GM12891 (cell line): ENCODE data around the gene WWC2.

Experiments used
- DNase-seq: peaks from one replicate; pipeline ENCODE4 v3.0.0; 2011; ENCODE audit warnings: low spot score; ENCODE audit not compliant: insufficient read length
- FAIRE-seq: peaks from 2 replicates; lab custom pipeline; 2011; peaks lifted over from hg19 to GRCh38; lab: Jason Lieb, UNC
- PAX5 ChIP-seq: IDR thresholded peaks from 2 replicates; pipeline ENCODE4 v1.6.1; 2011; ENCODE audit warnings: low read length, moderate library complexity, mild to moderate bottlenecking; ENCODE audit not compliant: insufficient read depth, severe bottlenecking
- POLR2A ChIP-seq: IDR thresholded peaks from 2 replicates; pipeline ENCODE4 v1.6.1; 2011; ENCODE audit warnings: low read depth, low read length, control low read depth
- POLR2AphosphoS5 ChIP-seq: IDR thresholded peaks from 2 replicates; pipeline ENCODE4 v1.6.1; 2011; ENCODE audit warnings: low read depth, low read length, control low read depth
- POU2F2 ChIP-seq: IDR thresholded peaks from 2 replicates; pipeline ENCODE4 v1.6.1; 2011; ENCODE audit warnings: low read depth, mild to moderate bottlenecking, control low read depth, low read length, moderate library complexity
- SPI1 ChIP-seq: IDR thresholded peaks from 2 replicates; pipeline ENCODE4 v1.6.1; 2011; ENCODE audit warnings: low read depth, low read length, control low read depth
- TAF1 ChIP-seq: IDR thresholded peaks from 2 replicates; pipeline ENCODE4 v1.6.1; 2011; ENCODE audit warnings: low read depth, low read length, control low read depth

Gene WWC2

DNA sequence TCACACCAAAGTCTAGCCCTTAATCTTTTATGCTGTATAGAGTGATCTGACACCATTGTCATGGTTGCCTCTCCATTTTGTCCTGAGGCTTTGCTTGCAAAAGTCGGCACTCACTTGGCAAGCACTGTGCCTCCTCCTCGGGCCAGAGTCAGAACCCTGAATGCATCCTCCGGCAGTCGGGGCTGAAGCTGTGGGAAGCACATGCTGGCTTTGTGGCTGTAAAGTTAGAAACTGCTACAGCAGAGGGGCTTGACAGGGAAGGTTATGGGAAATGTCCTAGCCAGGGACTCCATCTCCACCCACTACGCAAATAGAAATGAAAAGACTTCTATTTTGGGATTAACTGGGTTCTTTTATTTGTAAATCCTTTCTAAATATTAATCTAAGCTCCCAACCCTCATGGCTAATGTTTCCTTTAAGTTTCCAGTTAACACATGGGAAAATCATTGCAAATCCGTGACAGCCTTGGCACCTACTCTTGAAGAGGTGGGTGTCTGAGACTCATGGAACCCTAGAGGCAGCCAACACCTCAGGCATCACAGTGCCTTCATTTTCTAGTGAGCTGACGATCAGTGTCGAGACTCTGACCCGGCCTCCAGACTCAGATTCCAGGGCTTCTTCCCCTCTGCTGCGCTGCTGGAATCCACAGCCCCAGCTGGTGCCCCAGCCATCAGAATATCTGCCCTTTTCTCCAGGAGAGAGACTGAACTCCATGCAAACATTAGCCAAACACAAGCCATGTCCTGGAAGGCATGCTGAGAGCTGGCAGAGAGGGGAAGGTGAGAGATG is 231.1 kb downstream of the WWC2 start:
- DNase-seq (no peak), FAIRE-seq (no peak)
- no peak for TF ChIP-seq POLR2AphosphoS5
- no peak for TF ChIP-seq PAX5
- no peak for TF ChIP-seq SPI1
- TF ChIP-seq POU2F2: no peak
- TF ChIP-seq TAF1: no peak
- TF ChIP-seq POLR2A: no peak

DNA sequence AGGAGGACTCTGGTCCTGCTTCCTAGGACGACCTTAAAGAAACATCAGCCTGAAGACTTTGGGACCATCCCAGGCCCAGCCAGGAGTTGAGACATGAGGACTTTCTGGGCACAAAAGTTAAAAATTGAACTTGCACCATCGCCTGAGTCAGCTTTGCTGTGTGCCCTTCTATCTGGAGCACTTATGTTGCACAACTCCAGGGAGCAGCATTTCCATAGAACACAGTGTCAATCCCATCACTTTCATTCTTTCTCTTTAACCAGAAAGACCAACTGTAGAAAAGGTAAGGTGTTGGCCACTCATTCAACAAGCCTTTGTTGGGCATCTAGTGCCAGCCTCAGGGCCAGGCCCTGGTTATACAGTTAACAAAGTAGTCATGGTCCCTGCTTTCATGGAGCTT is 231.8 kb downstream of the WWC2 start:
- no peak for FAIRE-seq
- no peak for TF ChIP-seq POLR2A
- no peak for TF ChIP-seq POLR2AphosphoS5
- TF ChIP-seq SPI1: no peak
- TF ChIP-seq POU2F2: no peak
- TF ChIP-seq TAF1: no peak
- TF ChIP-seq PAX5: no peak
- DNase-seq: no peak

DNA sequence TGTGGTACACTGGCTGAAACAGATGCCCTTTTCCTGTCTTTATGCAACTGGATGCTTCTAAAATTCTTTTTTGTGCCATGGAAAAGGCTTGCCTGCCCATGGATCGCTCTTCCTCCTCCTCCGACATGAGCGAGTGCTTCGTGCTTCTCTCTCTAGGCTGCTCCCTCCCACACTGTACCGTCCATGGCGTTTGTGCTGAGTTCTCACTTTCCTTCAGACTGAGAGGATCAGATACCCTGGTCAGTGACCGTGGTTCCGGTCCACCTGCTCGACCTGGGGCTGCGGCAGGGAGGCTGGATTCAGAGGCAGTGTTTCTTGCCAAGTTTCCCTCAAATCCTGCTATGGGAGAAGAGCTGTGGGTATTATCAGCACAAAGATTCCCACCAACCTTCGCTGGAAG is 233.4 kb downstream of the WWC2 start:
- DNase-seq: no peak
- TF ChIP-seq POLR2A: no peak
- TF ChIP-seq POLR2AphosphoS5: no peak
- TF ChIP-seq PAX5: no peak
- TF ChIP-seq TAF1: no peak
- no peak for TF ChIP-seq SPI1
- no peak for TF ChIP-seq POU2F2
- no peak for FAIRE-seq

DNA sequence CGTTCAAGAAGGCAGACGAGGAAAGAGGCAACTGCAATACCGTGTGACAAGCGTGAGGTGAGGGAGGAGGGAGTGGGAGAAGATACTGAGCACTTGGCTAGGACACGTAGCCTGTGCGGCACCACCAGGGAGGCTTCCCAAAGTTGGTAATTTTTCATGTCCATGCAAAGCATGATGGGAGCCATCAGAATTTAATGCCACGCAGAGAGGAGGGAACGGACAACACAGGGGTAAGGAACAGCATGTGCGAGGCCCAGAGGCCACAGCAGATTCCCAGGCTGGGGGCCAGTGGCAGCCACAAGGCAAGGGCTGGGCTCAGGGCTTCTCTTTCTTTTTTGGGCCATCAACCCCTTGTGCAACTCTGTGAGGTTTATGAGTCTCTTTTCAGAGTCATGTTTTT is 234.1 kb downstream of the WWC2 start:
- DNase-seq: no peak
- TF ChIP-seq TAF1 (no peak), POU2F2 (no peak), POLR2AphosphoS5 (no peak), SPI1 (no peak), PAX5 (no peak), POLR2A (no peak)
- no peak for FAIRE-seq

DNA sequence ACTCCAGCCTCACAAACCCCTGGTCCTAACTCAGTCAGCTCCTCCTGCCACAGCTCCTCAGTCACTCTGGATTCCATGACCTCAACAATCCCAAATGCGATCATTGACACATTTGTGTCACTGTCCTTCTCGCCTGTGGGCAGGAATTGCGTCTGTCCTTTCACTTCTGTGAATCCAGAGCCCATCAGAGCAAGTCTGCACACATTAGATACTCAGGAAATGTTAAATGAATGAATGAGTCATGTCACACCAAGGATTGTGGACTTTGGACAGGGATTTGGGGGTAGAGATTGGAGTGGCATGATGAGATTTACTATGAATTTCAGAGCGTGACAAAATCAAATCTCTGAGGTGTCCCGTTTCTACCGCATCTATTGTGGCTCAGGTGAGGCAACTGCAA is 234.9 kb downstream of the WWC2 start:
- DNase-seq: no peak
- TF ChIP-seq POU2F2 (no peak), SPI1 (no peak), POLR2AphosphoS5 (no peak), TAF1 (no peak), PAX5 (no peak), POLR2A (no peak)
- no peak for FAIRE-seq

DNA sequence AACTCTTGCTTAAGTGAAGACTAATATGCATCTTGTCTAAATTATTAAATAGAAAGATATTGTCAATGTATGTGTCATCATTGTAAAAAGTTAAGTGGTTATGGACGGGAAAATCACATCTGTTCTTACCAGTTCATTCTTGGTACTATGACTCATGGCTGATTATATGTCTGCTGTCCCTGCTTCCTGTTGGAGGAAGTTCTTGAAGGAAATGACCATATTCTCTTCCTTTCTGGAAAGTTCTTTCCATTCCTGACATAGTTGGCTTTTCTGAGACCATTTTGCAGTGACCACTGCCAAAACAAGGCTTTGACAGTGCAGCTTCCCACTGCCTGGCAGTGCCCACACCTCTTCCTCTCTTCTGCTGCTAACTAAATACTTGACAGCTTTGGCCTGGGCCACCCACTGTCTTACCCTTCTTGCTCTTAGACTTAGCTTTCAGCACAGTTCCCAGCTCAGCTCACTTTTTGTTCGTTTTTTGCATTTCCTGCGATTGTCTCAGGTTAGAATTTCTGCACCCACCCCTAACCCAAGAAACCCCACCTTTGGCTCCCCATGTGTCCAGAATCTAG is 236.4 kb downstream of the WWC2 start:
- DNase-seq: no peak
- no peak for FAIRE-seq
- no peak for TF ChIP-seq TAF1
- no peak for TF ChIP-seq POLR2A
- TF ChIP-seq POU2F2: no peak
- no peak for TF ChIP-seq POLR2AphosphoS5
- no peak for TF ChIP-seq SPI1
- no peak for TF ChIP-seq PAX5

DNA sequence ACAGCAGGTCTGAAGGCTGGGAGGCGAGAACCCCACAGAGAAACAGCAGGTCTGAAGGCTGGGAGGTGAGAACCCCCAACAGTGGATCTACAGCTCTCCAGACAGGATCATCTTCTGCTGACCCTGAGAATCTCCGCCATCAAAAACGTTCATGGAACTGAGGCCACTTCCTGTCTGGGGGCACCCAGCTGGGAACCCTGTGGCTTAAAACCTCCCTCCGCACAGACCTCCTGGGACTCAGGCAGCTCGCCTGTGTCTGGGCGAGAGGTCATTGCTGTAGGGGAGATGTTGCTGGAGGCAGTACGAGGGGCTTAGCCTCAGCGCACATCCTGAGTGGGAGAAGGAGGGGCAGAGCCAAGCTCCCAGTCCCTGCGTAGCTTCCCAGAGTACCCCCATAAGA is 238.3 kb downstream of the WWC2 start:
- TF ChIP-seq POLR2A: no peak
- no peak for TF ChIP-seq PAX5
- TF ChIP-seq POLR2AphosphoS5: no peak
- no peak for TF ChIP-seq TAF1
- TF ChIP-seq SPI1: no peak
- TF ChIP-seq POU2F2: no peak
- DNase-seq (no peak), FAIRE-seq (no peak)

DNA sequence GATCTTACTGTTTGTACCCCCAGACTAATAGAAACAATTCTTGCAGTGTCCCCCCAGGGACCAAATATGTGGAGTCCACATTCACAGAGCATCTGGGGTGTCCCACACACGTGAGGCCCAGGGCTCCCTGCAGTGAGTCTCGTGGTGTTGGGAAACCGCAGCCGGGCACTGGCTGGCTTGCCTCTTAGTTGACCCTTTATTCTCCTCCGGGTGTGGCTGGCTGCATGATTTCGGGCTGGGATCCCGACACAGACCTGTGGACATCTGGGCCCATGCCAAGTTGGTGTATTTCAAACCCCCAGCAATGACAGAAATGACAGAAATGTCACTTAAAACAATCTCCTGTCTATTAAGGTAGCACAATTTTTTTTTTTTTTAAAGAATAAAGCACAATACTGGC is 238.8 kb downstream of the WWC2 start:
- TF ChIP-seq SPI1 (no peak), POLR2A (no peak), POU2F2 (no peak), TAF1 (no peak), POLR2AphosphoS5 (no peak), PAX5 (no peak)
- DNase-seq: no peak
- no peak for FAIRE-seq

DNA sequence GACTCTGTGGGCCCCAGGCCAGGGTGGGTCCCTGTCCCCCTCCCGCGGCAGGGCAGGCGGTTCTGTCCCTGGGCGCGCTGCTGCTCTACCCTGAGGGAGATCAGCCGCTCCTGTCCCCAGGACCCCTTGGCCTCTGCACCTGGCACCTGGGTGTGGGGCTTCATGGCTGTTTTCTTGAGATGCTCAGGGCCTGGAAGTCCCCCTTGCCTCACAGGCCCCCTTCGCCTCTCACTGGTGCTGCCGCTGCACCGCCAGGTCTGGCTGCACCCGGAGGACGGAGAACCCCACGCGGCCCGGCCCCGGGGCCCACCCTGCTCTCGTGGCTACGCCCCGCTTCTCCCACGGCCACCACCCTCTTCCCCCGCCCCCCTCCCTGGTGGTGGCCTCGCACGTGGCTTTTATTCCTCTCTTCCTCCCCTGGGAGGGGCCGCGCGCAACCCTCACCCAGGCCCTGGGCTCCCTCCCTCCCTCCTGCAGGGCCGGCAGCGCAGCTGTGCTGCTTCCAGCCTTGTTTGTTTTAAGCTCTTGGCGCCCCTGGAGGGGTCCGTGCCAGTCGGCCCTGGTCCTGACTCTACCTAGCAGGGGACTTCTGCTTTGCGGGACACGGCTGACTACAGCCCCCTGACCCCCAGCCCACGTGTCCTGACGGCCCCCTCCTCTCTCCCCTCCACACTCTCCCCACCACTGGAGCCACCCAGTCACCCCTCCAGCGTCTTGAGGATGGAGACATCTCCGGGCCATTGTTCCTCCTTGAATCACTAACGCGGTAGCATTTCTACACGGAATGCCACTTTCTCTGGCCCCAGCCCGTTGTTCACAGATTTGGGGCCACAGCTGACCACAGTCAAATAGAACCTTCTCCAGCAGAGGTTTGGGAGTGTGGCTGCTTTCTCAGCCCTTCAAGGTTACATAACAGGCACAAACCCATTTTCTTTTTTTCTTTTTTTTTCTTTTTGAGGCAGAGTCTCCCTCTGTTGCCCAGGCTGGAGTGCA is 243.8 kb downstream of the WWC2 start:
- DNase-seq (peak; percentile 22), FAIRE-seq (no peak)
- TF ChIP-seq SPI1: no peak
- TF ChIP-seq POLR2A: no peak
- no peak for TF ChIP-seq POLR2AphosphoS5
- TF ChIP-seq PAX5: no peak
- no peak for TF ChIP-seq POU2F2
- TF ChIP-seq TAF1: no peak
